Hematopoietic multipotent progenitor cell treated with erythropoietin and hydrocortisone succinate and interleukin-3 and kit ligand, for 6 days (in vitro differentiated cells): ENCODE results near the gene GMPR2.

Source experiments
- DNase-seq: peaks from one replicate; pipeline ENCODE4 v3.0.0-alpha.2; 2015

The GMPR2 gene

DNA sequence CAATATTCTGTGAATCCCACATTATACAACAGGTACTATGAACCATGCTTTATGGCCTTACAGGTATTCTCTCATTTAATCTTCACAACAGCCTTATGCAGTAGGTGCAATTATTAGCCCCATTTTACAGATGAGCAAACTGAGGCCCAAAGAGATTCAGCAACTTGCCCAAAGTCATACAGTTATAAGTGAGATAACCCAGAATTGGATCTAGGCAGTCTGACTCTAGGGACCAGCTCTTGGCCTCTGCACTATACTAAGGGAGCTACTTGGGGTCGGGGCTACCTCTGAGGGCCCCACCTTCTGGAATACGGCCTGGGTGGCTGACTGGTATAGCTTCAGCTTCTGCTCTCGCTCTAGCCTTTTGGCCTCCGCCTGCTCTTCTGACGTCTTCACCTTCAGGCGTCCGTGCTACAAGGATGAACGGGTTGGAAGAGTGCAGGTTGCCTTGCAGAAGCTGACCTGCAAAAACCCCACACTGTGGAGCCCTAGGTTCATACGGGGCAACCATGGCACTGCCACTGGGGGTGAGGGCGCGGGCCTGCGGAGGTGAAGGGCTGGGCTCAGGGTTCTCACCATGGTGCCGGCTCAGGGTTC, 37.9 kb downstream of the GMPR2 start:
- DNase-seq: no peak

DNA sequence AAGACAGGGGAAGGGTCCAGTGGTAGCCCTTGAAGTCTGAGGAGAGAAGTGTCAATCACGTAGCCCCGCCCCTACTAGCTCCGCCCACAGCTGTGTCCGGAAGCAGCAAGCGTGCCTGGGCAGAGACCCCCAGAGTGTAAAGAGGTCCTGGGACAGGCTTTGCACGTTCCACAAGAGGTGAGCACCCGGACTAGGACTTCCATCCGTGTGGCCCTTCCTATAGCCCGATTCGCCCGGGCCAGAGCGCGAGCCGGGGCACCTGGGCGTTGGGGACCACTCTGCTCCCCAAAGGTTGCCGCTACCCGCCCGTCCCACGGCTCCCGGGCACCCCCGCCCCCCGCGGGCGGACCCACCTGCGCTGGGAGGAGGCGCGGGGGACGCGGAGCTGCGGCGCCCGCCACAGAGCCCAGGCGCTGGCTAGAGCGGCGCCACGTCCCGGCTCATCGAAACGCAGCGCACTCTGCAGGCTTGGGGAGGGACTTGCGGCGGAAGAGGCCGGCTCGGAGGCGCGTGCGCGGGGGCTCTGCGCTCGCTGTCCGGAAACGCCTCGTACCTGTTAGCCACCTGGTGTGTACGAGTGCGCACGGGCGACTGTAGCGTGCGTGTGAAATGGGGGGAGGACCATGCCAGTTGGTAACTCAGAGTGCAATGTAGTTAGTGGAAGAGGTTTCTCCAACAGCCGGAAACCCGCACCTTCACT, 38.6 kb downstream of the GMPR2 start, which contains the start of gene RABGGTA:
Gene RABGGTA (minus strand): TSS at position 464 of the 700 bp plus-strand sequence. CDS start 482 bp downstream, outside the sequence.
- peak; percentile 92 for DNase-seq

DNA sequence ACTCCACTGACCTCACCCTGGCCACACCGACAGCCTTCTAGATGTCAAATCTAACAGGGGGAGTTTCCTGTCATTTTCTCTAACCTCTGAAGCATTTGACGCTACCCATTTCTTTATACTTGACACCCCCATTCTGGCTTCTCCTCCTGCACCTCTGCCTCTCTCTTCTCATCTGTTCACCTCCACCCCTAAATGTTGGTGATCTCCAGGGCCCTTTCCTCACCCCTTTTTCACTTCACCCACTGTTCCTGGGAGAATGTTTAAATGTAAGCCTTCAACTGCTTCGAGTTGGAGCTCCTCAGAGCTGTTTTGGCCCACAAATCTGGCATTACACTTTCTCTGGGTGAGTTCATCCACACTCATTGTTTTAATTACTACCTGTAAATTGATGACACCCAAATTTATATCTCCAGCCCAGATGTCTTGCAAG, 39.1 kb downstream of the GMPR2 start:
- no peak for DNase-seq

DNA sequence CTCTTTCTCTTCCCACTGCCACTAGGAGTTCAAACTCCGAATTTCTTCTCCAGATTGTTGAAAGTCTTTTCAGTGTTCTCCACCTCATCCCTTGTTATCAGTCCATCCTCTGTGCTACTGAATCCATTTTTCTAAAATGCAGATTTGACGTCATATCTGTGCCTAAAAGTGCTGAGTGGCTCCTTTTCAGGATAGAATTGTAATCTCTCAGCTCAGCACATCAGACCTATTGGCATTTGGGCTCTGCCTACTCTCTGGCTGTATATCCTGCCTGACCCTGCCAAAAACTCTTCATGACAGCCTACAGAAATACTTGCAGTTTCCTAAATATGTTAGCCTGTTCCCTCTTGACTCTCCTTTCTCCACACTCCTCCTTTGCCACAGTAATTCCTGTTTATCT, 39.7 kb downstream of the GMPR2 start:
- DNase-seq: no peak

DNA sequence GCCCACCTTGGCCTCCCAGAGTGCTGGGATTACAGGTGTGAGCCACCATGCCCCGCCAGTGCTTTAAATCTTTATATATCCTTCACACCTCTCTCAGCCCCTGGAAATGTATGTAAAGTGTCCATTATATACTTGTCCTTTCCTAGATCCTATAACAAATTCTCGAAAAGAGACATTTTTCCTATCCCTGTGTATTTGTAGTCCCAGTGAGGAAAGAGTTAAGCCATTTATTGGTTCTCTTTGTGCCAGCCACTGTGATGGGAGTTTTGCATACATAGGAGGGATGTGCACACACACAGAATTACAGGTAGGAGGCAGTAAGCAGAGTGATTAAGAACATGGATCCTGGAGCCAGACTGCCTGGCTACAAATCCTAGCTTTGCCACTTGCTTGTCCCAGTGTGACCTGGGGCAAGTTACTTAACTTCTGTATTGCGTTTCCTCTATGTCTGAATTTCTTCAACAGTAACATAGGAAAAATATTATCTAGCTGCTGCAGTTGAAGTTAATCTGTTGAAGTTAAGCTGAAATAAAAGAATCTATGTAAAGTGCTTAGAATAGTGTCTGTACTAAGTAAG, 40.8 kb downstream of the GMPR2 start:
- peak; percentile 46 for DNase-seq

DNA sequence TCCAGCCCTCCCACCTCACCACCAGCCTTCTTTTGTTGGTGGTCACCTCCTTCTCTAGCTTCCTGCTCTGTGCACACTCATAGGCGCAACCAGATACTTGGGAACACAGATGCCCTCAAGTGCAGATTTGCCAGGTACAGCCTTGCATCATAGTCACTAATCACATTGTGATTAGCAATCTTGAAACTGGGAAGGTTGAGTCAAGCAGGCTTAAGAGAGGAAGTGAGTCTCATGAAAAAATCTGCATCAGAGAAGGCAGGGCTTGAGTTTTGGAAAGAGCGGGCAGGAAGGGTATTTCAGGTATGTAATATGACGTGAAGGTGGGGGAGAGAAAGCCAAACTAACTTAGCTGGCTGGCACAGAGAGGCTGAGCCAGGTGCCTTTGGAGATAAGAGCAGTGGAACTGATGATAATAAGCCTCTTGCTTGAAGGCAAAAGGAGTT, 41.4 kb downstream of the GMPR2 start:
- peak; percentile 69 for DNase-seq

DNA sequence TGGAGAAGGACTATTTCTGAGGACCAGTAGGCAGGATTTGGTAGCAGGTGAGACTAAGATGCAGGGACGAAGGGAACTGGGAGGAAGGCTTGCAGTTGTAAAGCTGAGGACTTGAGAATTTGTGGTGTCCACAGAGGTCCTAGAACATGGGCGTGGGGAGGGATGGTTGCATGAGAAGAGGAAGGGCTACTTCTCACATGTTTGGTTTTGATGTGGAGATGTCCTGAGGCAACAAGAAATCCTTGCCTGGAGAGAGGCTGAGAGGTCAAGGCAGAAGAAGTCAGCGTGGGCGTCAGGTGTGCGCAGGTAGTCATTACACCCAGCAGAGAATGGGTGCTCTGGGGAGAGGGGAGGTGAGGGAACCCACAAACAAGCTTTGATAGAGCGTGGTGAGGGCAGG, 44.3 kb downstream of the GMPR2 start:
- no peak for DNase-seq

DNA sequence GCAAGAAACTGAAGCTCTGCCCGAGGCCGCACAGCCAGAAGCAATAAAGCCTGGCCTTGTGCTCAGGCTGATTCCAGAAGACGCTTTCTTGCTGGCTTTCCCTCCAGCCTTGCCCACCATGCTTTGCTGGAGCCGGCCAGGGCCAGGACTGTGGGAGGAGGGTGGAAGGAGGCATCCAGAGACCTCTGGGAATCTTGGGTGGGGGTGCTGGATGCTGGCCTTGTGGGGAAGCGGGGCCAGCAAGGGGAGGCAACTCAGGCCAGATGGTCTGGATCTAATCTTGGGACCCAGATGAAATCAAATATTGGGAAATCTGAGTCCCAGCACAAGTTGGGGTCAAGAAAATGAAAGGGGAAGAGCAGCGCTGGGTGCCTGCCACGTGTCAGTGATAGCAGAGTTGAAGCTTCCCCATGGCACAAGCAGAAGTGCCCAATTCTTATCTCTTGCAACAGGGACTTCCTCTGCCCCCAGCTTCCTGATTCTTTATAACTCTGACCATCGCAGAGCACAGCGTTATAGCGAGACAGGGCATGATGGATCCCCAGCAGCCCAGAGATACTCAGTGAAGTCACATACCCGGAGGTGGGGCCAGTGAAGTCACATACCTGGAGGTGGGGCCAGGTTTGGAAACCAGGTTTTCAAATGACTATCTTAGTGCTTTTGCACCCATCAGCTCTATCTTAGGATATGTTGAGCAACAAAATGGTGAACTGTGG, 45.0 kb downstream of the GMPR2 start:
- DNase-seq: peak; percentile 89

DNA sequence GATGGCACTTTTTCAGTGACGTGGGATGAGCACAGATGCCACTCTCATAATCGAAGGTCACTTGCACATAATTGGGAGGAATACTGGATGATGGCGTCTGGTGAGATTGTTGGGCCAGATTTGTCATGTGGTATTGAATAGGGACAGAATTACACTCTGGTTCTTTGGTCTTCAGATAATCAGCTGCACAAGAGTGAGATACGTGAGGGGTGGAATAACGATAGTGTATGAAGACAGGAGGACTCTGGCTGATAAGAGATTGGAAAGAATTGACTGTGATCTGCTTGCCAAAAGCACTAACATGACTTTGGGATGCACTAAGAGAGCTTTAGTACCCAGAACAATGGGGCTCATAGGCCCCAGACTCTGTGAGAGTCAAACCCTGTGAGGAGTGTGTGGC, 45.7 kb downstream of the GMPR2 start:
- DNase-seq: peak; percentile 50

DNA sequence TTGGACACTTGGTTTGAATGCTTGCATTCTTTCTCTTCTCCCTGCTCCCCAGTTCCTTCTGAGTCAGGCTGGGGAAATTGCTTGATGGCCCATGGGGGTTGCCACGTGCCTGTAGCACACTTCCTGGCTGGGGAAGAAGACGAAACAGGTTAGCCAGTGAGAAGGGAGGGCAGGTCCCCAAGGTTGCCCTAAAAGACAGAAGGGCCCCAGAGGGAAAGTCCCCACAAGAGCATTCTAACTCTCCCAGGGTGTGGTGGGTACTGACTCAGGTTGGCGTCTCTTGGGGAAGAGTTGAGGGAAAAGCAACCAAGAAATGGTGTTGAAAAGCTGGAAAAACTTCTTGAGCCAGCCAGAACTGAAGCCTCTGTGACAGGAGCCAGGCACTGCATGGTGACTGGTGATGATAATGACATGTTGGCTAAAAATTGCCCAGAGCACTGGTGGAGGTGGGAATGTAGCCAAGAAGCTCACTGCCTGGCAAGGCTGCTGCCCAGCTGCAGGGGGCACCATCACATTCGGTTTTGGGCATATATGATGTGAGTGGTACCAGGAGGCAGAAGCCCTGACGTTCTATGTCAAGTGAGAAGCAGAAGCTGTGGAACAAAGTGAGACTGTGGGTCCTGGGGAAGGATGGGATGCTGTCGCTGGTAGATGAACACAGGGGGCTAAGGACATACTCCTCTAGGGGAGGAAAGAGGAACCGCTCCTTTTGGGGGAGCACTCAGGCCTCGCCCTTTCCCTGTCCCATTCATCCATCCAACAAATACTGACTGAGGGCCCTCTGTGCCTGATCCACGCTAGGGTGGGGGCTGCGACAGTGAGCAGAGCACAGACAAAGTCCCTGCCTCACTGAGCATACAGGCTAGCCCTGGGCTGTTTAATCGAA, 46.8 kb downstream of the GMPR2 start:
- DNase-seq: peak; percentile 92

DNA sequence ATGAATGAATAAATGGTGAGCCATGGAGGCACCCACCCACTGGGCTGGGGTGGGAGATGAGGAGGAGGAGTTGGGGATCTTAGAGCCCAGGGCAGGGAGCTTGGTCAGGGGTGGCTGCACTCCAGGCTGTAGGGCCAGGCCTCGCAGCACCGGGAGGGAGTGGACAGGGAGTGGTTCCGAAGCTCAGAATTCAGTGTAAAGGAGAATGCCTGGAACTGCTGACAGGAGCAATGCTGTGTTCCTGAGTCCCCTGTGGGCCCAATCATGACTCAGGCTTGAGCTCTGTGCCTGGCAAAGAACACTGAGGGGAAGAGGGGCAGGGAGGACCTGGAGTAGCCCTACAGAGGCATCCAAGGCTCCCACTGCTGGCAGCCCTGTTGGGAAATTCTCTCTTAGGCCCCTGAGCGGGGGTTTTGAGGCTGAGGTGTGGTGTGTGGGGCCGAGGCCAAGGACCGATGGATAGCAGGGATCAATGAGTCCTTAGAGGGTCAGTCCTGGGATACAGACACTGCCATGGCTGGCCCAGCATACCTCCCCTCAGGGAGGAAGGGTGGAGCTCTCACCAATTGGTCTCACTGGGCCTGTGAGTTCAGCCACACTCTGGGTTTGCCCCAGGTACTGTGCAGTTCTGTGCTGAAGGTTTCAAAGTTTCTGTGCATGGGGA, 48.2 kb downstream of the GMPR2 start:
- no peak for DNase-seq

DNA sequence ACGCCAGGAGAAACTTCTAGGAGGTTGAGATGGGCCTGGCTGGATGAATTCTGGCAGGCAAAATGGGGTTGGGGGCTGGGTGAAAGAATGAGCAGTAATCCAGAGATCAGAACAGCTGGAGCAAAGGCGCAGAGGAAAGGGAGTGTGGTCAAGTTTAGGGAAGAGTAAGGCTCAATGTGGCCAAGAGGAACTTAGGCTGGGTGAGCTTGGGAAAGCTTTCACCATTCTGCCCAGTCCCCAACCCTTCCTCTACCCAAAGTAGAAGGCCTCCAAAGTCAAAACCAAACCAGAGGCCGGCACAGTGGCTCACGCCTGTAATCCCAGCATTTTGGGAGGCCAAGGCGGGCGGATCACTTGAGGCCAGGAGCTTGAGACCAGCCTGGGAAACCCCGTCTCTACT, 48.9 kb downstream of the GMPR2 start:
- no peak for DNase-seq

DNA sequence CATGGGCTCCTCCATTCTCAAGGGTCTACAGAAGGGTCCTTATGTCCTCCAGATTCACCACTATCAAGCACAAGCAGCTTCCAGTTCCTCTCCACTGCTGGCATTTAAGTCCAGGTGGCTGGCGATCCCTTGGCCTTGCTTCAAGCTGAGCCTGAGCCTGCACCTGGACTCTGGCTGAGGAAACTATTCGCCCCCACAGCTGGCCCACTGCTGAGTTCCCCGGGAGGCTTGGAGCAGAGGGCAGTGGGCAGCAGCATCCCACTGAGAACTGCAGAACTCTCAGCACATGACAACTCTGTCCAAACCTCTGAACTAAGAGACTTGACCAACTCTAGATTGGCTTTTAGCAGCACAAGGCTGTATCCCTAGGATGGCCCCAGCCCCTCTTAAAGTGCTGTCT, 50.0 kb downstream of the GMPR2 start:
- no peak for DNase-seq

DNA sequence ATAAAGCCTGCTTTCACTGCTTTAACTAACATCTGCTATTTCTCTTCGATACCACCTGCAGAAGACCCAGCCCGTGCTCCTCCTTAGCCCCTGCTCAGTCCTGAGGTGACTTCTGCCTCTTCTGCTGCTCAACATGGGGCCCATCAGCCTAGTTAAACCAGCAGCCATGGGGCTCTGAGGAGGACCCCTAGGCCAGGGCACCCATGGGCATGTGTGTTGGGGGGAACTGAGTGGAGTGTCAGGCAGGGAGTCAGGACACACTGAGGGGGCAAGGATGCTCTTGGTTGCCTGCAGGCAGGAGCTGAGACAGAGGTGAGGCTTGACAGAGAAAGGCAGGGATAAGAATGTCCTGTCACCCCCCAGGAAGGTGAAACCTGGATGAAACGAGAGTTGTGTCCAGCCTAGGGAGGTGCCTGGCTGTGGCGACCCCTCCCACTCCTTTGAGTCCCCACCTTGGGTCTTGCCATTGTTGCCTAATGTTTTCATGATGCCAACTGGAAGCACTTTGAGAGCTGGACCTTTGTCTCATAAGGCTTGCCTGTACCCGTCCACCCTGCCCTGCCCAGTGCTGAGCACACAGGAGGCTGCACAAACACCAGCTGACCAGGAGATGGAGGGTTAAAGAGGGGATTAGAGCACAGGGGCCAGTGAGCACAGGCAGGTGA, 51.2 kb downstream of the GMPR2 start:
- DNase-seq: no peak

DNA sequence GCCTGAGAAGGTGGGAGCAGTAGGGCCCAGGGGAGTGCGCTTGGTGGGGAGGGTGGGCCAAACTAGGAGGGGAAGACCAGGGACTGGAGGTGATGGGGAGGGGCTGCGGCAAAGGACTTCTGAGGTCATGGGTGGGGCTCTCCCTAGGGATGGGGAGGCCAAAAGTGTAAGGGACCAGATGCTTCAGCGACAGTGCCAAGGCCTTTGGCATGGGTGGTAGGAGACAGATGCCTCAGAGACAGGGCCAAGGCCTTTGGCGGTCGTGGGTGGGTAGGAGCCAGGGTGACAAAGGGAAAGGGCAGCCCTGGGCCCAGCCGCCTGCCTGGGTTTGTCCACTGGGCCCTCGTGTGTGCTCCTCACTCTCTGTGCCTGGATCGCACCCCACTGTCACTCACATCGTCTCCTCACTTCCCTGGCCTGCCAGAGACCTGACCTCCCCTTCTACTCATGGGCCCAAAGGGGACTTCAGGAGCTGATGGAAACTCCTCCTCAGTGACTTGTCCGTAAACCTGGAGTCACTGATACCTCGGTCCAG, 51.8 kb downstream of the GMPR2 start:
- DNase-seq: no peak

DNA sequence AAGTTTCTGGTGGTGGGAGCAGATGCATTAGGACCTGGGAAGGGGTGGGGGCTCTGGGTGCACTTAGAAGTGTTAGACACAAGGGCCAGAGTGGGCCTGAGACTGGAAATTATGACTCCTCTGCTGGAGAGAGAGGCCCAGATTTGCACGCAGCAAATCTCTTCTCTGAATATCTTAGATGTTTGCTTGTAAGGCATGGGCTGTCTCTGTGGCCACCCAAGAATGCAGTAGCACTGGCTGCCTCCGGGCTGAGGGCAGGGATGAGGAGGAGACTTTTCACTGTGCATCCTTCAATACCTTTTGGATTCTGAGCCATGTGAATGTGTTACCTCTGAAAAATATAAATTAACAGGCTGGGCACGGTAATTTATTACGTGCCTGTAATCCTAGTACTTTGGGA, 52.6 kb downstream of the GMPR2 start:
- peak; percentile 12 for DNase-seq

DNA sequence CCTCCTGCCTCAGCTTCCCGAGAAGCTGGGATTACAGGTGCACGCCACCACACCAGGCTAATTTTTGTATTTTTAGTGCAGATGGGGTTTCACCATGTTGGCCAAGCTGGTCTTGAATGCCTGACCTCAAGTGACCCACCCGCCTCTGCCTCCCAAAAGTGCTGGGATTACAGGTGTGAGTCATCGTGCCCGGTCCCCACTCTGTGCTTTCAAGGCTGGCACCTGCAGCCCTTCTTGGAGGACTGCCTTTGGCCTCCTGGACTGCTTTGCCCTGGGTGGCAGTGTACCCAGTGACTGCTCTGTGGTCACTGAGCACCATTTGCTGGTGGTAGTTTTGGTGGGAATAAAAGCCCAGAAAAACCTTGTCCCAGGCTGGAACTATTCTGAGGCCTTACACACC, 54.3 kb downstream of the GMPR2 start:
- no peak for DNase-seq
